GM19463 (cell line): Measurements from ENCODE around the gene UHRF2.

ENCODE experiments used
- ATAC-seq: cut with Tn5 transposase; IDR thresholded peaks from one replicate; pipeline ENCODE4 v1.9.1; 2021; ENCODE audit warnings: mild to moderate bottlenecking, moderate library complexity; ENCODE audit not compliant: unreplicated experiment

The UHRF2 gene

DNA sequence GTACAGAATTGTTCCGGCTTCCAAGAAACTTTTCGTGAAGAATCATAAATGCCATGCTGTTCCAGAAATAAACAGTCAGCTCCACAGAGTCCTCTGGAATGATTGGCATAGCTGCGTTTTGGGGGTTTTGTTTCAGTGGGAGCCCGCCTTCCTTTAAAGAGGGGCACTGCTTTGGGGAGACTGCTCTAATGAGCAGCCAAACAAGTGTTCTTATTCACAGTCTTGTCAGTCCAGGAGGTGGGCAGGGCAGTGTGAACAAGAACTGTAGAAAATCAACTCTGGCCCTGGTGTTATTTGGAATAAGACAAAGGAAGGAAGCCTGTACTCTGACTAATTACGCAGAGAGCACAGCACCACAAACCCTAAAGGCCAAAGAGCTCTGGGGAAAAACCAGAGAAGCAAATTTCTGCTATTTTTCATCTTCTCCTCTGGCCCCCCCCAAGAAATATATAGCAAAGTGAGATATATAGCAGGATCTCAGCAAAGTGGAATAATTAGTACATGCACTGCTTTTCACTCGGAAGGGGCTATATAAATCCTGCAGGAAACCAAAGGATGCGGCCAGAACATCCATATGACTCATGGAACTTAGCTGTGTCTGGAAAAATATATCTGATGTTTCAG is 139.6 kb downstream of the UHRF2 start:
- ATAC-seq: no peak

DNA sequence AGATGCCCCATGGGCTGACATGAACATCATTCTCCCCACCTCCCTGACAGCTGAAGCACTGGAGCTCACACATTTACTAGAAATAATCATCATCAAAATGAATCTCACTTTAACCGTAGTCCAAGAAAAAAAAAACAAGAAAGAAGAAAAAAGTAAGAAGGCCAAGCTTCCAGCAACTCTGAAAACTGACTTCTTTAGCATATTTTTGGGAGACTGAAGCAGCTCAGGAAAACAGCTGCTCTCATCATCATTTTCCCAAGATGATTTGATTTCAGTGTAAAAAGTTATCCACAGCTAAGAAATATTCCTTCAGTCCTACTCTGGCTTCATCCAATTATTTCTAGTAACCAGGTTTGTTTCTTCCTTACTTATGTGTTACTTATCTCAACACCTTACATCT is 140.9 kb downstream of the UHRF2 start:
- no peak for ATAC-seq
